HG03095 (cell line): ENCODE data around the gene SRCAP.
A peak's percentile ranks its signal among the peaks of the same experiment; 100 is the strongest.

Source experiments
- ATAC-seq: cut with Tn5 transposase; IDR thresholded peaks from one replicate; pipeline ENCODE4 v1.9.1; 2021; ENCODE audit warnings: moderate library complexity; ENCODE audit not compliant: unreplicated experiment

SRCAP gene

DNA sequence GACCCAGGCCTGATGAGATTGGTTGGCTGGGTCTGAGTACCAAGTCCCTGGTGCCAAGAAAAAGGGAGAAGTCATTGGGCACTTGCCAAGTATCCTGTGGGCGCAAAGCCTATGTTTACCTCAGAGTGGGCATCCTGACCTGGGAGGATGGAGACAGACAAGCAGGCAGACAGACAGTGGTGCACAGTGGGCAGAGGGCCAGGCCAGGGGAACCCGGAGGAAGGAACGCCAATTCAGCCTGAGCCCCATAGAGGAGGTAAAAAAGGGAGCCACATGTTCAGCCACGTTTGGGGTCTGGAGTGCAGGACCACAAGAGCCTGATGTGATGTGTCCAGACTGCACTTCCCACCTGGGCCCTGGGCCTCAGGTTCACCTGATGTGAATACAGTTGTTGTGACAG lies 54.6 kb downstream of the SRCAP start:
- ATAC-seq: no peak

DNA sequence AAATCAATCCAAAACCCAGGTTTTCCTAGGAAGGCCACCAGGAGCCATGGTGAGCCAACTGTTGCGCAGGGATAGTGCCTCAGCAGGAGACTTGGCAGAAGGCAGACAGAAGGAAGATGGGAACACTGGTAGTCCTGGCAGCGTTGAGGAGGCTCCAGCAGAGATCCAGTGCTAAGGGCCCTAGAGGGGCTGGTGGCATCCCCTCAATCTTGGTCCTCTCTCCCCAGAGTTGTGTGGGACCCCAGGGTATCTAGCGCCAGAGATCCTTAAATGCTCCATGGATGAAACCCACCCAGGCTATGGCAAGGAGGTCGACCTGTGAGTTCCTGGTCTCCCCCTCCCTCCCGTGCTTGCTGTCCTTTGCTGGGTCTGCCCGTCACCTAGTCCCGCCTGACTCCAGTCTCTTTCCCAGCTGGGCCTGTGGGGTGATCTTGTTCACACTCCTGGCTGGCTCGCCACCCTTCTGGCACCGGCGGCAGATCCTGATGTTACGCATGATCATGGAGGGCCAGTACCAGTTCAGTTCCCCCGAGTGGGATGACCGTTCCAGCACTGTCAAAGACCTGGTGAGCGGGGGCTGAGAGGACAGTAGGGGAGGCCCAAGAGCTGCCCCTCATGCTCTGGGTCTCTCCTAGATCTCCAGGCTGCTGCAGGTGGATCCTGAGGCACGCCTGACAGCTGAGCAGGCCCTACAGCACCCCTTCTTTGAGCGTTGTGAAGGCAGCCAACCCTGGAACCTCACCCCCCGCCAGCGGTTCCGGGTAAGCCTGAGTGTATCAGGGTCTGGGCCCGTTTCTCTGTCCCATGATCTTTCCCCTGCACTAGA lies 57.2 kb downstream of the SRCAP start:
- ATAC-seq: no peak

DNA sequence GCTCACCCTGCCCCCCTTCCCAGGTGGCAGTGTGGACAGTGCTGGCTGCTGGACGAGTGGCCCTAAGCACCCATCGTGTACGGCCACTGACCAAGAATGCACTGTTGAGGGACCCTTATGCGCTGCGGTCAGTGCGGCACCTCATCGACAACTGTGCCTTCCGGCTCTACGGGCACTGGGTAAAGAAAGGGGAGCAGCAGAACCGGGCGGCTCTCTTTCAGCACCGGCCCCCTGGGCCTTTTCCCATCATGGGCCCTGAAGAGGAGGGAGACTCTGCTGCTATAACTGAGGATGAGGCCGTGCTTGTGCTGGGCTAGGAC lies 57.8 kb downstream of the SRCAP start:
- ATAC-seq: no peak

DNA sequence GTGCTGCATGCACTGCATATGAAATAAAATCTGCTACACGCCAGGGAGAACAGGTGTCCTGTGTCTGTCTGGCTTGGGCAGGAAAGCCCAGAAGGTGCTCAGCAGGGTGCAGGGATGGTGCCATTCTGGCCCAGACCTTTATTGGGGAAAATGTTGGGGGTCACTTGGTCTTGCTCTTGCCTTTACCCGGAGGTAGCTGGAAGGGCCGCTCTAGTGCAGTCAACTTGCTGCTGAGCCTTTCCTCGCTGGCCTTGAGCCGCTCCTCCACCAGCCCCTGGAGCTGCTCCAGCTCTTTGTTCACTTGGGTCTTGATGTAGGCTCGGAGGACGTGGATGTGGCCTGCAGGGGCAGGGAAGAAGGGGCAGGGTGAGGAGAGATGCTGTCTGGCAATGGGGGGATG lies 58.3 kb downstream of the SRCAP start:
- ATAC-seq: no peak

DNA sequence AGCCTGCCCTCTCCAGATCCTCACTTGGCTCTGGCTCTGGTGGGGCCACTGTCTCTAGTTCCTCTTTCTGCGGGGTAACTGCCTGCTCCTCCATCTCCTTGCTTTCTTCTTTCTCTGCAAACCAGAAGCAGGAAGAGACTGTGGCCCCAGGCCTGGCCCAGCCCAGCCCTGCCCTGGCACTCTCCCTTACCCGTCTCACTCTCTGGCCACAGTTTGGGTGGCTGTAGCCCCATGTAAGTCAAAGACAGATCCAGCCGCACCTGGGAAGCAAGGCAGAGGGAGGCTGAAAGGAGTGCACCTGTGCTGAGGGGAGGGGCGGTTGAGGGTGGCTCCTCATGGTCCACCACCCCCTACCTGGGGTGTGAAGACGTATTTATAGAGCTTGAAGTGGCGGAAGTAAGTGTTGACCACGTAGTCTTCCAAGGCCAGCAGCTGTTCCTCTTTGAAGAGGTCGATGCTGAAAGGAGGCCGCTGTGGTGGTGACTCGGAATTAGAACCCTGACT lies 60.1 kb downstream of the SRCAP start:
- no peak for ATAC-seq

DNA sequence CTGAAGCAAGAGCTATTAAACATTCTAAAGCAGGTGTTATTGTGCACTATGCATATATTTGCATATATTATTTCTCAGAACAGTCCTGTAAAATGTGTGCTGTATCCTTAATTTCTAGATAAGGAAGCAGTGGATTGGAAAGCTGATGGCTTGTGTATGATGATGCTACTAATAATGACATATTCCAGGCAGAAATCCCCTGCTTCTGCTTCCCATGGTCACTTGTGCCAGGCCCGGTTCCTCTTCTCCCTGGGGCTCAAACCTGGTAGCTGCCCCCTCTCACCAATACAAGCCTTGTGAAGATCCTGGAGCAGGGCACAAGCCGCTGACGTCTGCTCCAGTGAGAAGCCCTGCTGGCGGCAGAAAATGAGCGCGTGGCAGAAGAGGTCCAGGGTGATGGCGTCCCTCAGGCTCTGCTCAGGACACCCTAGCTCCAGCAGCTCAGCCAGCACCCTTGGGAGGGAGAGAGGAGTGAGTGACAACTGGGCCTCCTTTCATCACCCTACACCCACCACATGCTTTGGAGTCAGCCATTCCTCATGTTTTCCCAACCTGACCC lies 61.1 kb downstream of the SRCAP start:
- no peak for ATAC-seq

DNA sequence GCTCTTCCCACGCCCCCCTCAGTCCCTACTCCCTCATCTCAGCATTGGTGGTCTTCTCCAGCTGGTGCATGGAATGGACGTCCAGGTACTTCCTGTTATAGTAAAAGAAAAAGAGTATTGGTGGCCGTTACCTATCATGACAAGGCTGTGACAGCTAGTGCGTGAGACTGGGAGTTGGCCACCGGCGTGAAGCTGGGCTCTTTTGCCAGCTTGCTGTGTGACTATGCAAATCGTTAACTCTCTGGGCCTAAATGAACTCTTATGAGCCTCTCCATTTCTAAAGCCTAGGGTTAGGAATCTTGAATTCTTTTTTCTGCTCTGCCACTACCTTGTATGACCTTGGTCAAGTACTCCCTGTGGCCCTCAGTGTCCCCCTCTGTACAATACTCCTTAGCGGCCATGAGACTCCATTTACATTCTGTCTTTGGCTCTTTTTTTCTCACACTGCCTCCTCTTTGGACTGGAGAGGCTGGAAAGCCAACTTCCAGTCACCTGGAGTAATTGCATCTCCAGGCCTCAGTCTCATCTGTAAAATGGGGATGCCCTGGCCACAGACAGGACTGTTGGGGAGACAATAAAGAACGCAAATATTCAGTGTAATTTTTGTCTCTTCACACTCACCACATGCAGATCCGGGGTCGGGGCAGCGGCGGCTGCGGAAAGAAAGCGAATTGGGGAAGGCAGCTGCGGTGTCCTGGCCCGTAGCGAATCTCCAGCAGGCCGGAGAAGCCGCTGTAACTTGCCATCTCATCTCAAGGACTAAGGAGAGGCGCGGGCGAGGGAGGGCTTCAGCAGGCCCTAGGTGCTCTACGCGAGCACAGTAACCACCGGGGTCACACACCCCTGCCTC lies 61.8 kb downstream of the SRCAP start:
- ATAC-seq: no peak

DNA sequence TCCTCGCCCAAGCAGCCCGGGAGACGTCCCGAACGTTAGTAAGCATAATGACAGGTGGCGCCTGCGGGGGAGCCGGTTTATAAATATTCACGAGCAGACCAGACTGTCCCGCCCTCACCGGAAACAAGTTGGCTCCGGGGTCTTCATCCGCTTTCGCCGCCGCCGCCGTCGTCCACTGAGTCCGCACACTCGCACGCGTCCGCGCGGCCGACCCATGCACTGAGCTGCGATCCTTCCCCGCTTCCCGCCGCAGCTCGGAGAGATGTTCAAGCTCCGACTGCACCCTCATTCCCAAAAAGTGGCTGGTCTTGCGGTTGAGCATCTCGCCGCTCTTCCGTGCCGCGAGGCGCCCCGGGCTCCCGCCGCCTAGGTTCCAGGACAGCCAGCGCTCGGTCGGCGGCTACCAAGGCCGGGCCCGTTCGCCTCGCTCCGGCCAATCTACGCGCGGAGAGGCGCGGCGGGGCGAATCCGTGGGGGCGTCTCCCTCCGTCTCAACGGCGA lies 62.5 kb downstream of the SRCAP start:
- no peak for ATAC-seq

DNA sequence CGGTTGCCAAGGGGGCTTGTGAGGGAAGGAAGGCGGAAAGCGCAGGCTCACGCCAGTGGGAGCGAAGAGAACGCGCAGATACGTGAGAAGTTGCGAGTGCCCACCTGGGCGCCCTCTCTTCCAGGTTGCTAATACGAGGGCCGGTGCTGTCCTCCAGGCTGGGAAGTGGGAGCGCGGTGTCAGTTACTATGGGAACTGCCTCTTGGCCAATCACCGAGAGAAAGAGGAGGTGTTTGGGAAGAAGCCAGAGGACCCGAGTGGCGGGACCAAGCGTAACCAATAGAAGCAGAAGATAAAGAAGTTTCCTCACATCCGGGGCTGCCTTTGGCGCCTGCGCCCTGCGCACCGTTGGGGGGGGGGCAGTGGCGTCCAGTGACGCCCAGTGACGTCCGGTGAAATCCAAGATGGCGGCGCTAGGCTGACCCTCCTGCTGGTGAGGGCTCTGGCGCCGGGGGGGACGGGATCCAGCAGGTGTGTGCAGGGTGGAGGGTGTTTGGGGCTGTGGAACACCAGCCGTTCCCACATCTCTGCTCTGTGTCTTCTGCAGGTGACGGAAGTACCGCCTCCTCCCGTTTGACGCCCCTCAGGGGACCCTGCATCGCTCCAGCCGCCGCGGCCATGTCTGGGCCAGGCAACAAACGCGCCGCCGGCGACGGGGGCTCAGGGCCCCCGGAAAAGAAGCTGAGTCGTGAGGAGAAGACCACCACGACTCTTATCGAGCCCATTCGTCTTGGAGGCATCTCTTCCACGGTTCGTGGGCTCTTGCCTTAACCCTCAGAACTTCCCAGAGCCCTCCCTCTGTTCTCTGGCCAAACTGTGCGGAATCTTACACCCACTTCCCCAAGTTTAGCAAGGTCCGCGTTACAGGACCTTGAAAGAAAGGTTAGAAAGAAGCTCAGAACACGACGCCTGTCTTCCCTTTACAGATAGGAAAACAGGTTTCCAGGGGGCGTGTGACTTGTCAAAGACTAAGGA lies 63.2 kb downstream of the SRCAP start, which contains the start of the genes CFAP119 and RNF40:
Gene CFAP119, minus strand, starts transcription at position 135 of the 975 bp plus-strand sequence. CDS start 314 bp downstream, outside the sequence.
Gene RNF40, plus strand, starts transcription at position 395 of the 975 bp plus-strand sequence. Its CDS starts 224 bp downstream, at position 619.
- peak; percentile 79 for ATAC-seq

DNA sequence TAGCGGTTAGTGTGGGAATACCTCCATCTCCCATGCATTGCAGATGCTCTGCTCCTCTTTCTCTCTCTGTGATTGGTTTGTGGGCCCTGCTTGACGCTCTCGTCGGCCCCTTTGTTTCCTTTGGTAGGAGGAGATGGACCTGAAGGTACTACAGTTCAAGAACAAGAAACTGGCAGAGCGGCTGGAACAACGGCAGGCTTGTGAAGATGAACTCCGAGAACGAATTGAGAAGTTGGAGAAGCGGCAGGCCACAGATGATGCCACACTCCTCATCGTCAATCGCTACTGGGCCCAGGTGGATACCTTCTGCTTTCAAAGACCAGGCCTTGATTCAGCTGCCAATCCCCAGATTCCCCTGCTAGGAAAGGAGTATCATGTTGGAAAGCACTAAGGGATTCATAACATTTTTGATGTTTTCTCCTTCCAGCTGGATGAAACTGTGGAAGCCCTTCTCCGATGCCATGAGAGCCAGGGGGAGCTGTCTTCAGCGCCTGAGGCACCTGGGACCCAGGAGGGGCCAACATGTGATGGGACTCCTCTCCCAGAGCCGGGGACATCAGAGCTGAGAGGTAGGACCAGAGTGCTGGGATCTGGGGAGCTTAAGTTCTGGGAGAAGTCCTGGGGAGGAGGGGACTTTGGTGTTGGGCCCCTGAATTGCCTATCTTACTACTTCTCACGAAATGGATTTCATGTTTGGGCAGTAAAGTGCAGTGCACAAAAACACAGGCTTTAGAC lies 64.2 kb downstream of the SRCAP start:
- no peak for ATAC-seq

DNA sequence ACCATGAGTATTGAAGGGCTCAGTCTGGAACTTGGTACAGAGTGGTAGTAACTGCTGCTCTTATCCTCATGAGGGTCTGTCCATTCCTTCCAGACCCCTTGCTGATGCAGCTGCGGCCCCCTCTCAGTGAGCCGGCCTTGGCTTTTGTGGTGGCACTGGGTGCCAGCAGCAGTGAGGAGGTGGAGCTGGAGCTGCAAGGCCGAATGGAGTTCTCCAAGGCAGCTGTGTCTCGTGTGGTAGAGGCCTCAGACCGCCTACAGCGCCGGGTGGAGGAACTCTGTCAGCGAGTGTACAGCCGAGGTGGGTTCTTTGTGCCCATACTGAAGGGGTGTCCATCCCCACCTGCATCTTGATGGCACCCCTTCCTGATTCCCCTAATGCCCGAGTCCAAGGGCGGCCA lies 65.1 kb downstream of the SRCAP start:
- no peak for ATAC-seq

DNA sequence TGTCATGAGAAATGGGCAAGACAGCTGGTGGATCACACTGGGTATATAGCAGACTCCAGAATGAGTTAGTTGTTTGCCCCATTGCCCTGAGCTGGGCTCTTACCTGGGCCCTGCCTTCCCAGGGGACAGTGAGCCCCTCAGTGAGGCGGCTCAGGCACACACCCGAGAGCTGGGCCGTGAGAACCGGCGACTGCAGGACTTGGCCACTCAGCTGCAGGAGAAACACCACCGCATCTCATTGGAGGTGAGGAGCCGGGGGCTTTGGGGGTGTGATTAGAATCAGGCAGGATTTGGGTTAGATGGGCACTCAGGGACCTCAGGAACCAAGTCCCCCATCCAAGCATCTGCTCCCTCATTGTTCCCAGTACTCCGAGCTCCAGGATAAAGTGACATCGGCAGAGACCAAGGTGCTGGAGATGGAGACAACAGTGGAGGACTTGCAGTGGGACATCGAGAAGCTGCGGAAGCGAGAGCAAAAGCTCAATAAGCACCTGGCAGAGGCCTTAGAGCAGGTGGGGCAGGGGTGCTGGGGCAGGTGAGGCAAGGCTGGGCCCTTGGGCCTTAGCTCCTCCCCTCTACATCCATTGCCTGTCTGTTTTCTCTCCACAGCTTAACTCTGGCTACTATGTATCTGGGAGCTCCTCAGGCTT lies 66.0 kb downstream of the SRCAP start:
- ATAC-seq: no peak

DNA sequence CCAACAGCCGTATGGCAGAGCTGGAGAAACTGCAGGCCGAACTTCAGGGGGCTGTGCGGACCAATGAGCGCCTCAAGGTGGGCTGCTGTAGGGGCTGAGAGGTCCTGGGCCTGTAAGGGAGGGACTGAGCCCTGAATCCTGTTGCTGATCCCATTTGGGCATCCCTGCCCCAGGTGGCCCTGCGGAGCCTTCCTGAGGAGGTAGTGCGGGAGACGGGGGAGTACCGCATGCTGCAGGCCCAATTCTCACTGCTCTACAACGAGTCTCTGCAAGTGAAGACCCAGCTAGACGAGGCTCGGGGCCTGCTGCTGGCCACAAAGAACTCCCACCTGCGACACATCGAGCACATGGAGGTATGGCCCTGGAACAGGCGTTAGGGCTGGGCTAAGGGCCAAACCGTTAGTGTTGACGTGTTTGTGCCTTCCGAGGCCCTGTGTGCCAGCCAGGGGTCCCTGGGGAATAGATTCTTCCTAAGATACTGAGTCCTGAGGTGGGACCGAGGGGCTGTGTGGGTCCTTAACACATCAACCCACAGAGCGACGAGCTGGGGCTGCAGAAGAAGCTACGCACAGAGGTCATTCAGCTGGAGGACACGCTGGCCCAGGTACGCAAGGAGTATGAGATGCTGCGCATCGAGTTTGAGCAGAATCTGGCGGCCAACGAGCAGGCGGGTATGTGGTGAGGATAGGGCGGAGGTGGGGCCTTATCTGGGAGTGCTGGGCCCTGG lies 67.4 kb downstream of the SRCAP start:
- no peak for ATAC-seq

DNA sequence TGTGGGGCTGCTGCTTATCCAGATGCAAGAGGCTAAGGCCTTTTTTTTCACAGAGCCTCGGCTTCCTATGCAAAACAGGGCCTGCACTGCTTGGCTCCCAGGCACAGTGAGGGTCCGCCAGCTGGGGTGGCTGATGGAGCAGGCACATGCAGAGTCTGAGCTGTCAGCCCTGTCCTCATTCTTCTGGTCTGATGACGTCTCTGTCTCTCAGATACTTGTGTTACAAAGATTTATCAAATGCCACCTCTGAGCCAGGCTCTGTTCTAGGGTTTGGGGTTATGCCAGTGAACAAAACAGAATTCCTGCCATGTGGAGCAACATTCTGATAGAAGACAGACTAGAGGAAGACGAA lies 67.9 kb downstream of the SRCAP start:
- no peak for ATAC-seq

DNA sequence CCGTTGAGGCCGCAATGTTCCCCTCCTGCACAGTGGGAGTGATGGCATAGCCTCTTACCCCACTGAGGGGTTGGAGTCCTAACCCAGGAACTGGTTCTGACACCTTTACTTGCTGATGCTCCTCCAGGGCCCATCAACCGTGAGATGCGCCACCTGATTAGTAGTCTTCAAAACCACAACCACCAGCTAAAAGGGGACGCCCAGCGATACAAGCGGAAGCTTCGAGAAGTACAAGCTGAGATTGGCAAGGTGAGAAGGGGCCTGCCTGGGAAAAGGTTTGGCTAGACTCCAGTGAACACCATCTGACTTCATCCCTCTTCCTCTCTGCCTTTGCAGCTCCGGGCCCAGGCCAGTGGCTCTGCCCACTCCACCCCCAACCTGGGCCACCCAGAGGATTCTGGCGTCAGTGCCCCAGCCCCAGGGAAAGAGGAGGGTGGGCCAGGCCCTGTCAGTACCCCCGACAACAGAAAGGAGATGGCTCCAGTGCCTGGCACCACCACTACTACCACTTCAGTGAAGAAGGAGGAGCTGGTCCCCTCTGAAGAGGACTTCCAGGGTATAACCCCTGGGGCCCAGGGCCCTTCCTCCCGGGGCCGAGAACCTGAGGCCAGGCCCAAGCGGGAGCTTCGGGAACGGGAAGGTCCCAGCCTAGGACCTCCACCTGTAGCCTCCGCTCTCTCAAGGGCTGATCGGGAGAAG lies 68.9 kb downstream of the SRCAP start:
- no peak for ATAC-seq

DNA sequence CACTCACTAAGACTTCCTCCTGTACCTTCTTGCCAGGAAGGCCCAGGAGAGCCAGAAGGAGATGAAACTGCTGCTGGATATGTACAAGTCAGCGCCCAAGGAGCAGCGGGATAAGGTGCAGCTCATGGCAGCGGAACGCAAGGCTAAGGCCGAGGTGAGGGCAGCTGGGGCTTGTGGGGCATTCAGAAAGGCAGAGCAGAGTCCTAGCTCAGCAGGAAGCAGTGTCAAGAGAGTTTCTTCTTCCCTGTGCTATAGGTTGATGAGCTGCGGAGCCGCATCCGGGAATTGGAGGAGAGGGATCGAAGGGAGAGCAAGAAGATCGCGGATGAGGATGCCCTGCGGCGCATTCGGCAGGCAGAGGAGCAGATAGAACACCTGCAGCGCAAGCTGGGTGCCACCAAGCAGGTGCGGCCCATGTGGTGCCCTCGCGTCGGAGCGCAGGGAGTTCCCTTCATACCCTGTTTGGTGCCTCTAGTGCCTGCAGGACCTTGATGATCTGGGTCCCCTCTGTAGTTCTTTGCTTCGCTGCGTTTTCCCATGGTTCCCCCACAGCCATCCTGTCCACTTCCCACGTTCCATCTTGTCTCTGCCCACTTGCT lies 69.7 kb downstream of the SRCAP start:
- ATAC-seq: no peak

DNA sequence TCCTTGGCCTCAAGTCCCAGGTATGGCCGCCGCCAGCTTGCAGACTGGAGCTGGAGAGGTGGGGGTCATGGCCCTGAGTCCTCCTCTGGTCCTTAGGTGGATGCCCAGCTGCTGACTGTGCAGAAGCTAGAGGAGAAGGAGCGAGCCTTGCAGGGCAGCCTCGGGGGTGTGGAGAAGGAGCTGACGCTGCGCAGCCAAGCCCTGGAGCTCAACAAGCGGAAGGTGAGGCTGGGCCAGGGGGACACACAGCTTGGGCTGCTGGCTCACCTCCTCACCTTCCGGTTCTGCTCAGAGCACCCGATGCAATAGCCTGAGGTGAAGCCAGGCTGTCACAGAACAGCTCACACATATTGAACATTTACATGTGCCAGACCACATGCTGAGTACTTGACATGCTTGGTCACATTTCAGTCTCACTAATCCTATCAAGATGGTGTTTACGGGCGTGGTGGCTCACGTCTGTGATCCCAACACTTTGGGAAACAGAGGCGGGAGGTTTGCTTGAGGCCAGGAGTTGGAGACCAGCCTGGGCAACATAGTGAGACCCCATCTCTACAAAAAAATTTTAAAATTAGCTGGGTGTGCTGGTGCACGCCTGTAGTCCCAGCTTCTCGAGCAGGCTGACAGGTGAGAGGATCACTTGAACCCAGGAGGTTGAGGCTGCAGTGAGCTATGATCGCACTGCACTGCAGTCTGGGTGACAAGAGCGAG lies 70.6 kb downstream of the SRCAP start:
- ATAC-seq: no peak
